ENCODE measurements around the gene PCDHGB3. TPM values are rescaled to one million over a fixed set of nuclear protein-coding genes. Genes with fewer than 3 reads are reported as not detected.
"Not testable (repeated sequence)": the region's sequence is repeated elsewhere in the genome, so short reads cannot be mapped to it uniquely, and the experiment has no call there.

PCDHGB3 gene
- polyA plus RNA-seq, 3 donors from 2014 or later = 0.06 to 0.15 TPM; not detected in 1

DNA sequence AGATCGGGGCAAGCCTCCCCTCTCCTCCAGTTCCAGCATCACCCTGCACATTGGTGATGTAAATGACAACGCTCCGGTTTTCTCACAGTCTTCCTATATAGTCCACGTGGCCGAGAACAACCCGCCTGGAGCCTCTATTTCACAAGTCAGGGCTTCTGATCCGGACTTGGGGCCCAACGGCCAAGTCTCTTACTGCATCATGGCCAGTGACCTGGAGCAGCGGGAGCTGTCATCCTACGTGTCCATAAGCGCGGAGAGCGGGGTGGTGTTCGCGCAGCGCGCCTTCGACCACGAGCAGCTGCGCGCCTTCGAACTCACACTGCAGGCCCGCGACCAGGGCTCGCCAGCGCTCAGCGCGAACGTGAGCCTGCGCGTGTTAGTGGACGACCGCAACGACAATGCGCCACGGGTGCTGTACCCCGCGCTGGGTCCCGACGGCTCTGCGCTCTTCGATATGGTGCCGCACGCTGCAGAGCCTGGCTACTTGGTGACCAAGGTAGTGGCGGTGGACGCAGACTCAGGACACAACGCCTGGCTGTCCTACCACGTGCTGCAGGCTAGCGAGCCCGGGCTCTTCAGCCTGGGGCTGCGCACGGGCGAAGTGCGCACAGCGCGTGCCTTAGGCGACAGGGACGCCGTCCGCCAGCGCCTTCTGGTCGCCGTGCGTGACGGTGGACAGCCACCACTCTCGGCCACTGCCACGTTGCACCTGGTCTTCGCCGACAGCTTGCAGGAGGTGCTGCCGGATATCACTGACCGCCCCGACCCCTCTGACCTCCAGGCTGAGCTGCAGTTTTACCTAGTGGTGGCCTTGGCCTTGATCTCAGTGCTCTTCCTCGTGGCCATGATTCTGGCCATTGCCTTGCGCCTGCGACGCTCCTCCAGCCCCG lies 19.4 kb downstream of the PCDHGB3 start:
- Mint-ChIP-seq H3K27ac (peak overlapping the region in 1 of 6 donors; percentile 76), H3K9me3 (peaks cover 15 to 61% (median 27%) of the 10 kb centered on the region in 6 donors), H3K4me1 (peaks cover 5% of the 10 kb centered on the region in 2 donors), H3K4me3 (no peak overlapping the region), H3K36me3 (peaks cover 8 to 12% (median 8%) of the 10 kb centered on the region in 3 donors), H3K27me3 (ENCODE audit: low read depth in 3 of 3) (peaks cover 25 to 48% (median 37%) of the 10 kb centered on the region in 3 donors)
- no peak for DNase-seq

DNA sequence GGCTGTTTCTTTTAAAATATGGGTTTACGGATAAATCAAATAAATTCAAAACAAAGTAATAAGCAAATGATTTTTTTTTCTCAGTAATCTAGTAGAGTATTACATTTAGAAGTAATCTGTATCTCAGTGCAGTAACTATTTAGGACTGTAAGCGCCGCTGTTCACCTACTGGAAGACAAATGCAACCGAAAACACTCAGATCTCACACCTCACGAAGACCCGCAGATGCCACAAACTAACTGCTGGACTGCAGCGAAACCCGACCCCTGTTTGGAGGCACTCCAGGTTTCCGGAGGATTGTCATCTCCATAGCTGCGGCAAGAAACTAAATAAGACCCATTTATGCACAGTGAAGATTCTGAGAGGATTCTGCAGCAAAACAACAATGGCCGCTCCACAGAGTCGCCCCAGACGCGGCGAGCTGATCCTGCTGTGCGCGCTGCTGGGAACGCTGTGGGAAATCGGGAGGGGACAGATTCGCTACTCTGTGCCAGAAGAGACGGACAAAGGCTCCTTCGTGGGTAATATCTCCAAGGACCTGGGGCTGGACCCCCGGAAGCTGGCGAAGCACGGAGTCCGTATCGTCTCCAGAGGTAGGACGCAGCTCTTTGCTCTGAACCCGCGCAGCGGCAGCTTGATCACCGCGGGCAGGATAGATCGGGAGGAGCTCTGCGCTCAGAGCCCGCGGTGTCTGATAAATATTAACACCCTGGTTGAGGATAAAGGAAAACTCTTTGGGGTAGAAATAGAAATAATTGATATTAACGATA lies 22.6 kb downstream of the PCDHGB3 start, which contains the start of gene PCDHGA8:
PCDHGA8 (plus strand) TSS at position 205 of the 770 bp plus-strand sequence; CDS start at position 386, 181 bp downstream.
- Mint-ChIP-seq H3K36me3 (peaks cover 8 to 11% (median 8%) of the 10 kb centered on the region in 3 donors), H3K27ac (peak within 1 kb of the TSS in 1 of 6 donors; percentile 37), H3K4me3 (peak within 1 kb of the TSS in 4 of 5 donors; percentile 29 to 79 (median 60)), H3K4me1 (peaks cover 5% of the 10 kb centered on the region in 2 donors), H3K27me3 (ENCODE audit: low read depth in 3 of 3) (peaks cover 26 to 61% (median 43%) of the 10 kb centered on the region in 3 donors), H3K9me3 (peaks cover 12 to 46% (median 22%) of the 10 kb centered on the region in 6 donors)
- peak in 2 of 3 donors; percentile 10 to 39 for DNase-seq

DNA sequence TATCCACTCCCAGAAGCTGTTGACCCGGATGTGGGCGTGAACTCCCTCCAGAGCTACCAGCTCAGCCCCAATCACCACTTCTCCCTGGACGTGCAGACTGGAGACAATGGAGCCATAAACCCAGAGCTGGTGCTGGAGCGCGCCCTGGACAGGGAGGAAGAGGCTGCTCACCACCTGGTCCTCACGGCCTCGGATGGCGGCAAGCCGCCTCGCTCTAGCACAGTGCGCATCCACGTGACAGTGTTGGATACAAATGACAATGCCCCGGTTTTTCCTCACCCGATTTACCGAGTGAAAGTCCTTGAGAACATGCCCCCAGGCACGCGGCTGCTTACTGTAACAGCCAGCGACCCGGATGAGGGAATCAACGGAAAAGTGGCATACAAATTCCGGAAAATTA lies 23.2 kb downstream of the PCDHGB3 start:
- H3K27ac Mint-ChIP-seq = no peak overlapping the region
- H3K36me3 Mint-ChIP-seq = peaks cover 7 to 11% (median 8%) of the 10 kb centered on the region in 3 donors
- H3K27me3 Mint-ChIP-seq (ENCODE audit: low read depth in 3 of 3) = peaks cover 26 to 60% (median 43%) of the 10 kb centered on the region in 3 donors
- no peak for DNase-seq
- H3K4me3 Mint-ChIP-seq = no peak overlapping the region
- H3K9me3 Mint-ChIP-seq = peaks cover 11 to 44% (median 21%) of the 10 kb centered on the region in 6 donors
- peaks cover 4 to 5% of the 10 kb centered on the region in 2 donors for H3K4me1 Mint-ChIP-seq

DNA sequence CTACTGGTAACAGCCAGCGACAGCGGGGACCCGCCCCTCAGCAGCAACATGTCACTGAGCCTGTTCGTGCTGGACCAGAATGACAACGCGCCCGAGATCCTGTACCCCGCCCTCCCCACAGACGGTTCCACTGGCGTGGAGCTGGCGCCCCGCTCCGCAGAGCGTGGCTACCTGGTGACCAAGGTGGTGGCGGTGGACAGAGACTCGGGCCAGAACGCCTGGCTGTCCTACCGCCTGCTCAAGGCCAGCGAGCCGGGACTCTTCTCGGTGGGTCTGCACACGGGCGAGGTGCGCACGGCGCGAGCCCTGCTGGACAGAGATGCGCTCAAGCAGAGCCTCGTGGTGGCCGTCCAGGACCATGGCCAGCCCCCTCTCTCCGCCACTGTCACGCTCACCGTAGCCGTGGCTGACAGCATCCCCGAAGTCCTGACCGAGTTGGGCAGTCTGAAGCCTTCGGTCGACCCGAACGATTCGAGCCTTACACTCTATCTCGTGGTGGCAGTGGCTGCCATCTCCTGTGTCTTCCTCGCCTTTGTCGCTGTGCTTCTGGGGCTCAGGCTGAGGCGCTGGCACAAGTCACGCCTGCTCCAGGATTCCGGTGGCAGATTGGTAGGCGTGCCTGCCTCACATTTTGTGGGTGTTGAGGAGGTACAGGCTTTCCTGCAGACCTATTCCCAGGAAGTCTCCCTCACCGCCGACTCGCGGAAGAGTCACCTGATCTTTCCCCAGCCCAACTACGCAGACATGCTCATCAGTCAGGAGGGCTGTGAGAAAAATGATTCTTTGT lies 24.6 kb downstream of the PCDHGB3 start:
- H3K36me3 Mint-ChIP-seq, H3K4me3 Mint-ChIP-seq, DNase-seq, H3K4me1 Mint-ChIP-seq, H3K27ac Mint-ChIP-seq: not testable (repeated sequence)
- Mint-ChIP-seq H3K27me3 (ENCODE audit: low read depth in 3 of 3) (peaks cover 33 to 61% (median 52%) of the 10 kb centered on the region in 3 donors), H3K9me3 (peaks cover 12 to 40% (median 18%) of the 10 kb centered on the region in 6 donors)

DNA sequence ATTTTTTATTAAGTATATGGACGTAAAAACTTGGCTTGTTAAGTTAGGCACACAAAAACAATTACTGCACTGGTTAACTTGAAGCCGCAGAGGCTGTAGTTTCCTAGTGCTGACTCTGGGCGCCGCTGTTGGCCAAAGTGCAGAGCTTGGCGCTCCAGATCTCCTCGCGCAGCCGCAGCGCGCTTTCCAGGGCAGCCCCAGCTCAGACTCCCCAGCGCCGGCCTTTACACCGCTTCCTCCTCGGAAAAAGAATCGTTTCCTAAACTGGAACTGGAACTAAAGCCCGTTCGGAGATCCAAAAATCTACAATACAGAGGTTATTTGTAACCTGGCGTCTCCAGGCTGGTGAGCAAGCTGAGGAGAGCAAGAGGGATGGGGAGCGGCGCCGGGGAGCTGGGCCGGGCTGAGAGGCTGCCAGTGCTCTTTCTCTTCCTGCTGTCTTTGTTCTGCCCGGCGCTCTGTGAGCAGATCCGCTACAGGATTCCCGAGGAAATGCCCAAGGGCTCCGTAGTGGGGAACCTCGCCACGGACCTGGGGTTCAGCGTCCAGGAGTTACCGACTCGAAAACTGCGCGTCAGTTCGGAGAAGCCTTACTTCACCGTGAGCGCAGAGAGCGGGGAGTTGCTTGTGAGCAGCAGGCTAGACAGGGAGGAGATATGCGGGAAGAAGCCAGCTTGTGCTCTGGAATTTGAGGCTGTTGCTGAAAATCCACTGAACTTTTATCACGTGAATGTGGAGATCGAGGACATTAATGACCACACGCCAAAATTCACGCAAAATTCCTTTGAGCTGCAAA lies 27.9 kb downstream of the PCDHGB3 start, which contains the start of gene PCDHGB5:
PCDHGB5 (plus strand) TSS at position 192 of the 796 bp plus-strand sequence; CDS start at position 373, 181 bp downstream.
- H3K27me3 Mint-ChIP-seq (ENCODE audit: low read depth in 3 of 3) = peaks cover 40 to 55% (median 48%) of the 10 kb centered on the region in 3 donors
- H3K4me1 Mint-ChIP-seq, H3K27ac Mint-ChIP-seq, H3K36me3 Mint-ChIP-seq: not testable (repeated sequence)
- DNase-seq = peak; percentile 23 to 56 (median 44)
- peak within 1 kb of the TSS; percentile 46 to 77 (median 72) for H3K4me3 Mint-ChIP-seq
- peaks cover 7 to 32% (median 17%) of the 10 kb centered on the region in 6 donors for H3K9me3 Mint-ChIP-seq

DNA sequence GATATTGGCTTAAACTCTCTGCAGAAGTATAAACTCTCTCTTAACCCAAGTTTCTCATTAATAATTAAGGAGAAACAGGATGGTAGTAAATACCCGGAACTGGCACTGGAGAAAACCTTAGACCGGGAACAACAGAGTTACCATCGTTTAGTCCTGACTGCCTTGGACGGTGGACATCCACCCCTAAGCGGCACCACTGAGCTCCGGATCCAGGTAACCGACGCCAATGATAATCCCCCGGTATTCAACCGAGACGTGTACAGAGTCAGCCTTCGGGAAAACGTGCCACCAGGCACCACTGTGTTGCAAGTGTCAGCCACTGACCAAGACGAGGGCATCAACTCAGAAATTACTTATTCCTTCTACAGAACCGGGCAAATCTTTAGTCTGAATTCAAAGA lies 28.6 kb downstream of the PCDHGB3 start:
- H3K4me3 Mint-ChIP-seq = peak overlapping the region in 2 of 5 donors; percentile 32 to 57
- no peak for DNase-seq
- peaks cover 38 to 54% (median 48%) of the 10 kb centered on the region in 3 donors for H3K27me3 Mint-ChIP-seq (ENCODE audit: low read depth in 3 of 3)
- no peak overlapping the region for H3K27ac Mint-ChIP-seq
- H3K4me1 Mint-ChIP-seq = peaks cover 3 to 7% of the 10 kb centered on the region in 2 donors
- H3K9me3 Mint-ChIP-seq = peaks cover 8 to 27% (median 16%) of the 10 kb centered on the region in 6 donors
- H3K36me3 Mint-ChIP-seq = peaks cover 6 to 8% (median 7%) of the 10 kb centered on the region in 3 donors

DNA sequence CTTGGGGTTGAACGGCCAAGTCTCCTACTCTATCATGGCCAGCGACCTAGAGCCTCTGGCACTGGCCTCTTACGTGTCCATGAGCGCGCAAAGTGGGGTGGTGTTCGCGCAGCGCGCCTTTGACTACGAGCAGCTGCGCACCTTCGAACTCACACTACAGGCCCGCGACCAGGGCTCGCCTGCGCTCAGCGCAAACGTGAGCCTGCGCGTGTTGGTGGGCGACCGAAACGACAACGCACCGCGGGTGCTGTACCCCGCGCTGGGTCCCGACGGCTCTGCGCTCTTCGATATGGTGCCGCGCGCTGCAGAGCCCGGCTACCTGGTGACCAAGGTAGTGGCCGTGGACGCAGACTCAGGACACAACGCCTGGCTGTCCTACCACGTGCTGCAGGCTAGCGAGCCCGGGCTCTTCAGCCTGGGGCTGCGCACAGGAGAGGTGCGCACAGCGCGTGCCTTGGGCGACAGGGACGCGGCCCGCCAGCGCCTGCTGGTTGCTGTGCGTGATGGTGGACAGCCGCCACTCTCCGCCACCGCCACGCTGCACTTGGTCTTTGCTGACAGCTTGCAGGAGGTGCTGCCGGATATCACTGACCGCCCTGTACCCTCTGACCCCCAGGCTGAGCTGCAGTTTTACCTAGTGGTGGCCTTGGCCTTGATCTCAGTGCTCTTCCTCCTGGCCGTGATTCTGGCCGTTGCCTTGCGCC lies 29.7 kb downstream of the PCDHGB3 start:
- Mint-ChIP-seq H3K4me3 (peak overlapping the region in 1 of 5 donors; percentile 57), H3K27ac (no peak overlapping the region), H3K9me3 (peaks cover 10 to 27% (median 13%) of the 10 kb centered on the region in 6 donors), H3K4me1 (peaks cover 3 to 7% of the 10 kb centered on the region in 2 donors), H3K27me3 (ENCODE audit: low read depth in 3 of 3) (peaks cover 39 to 56% (median 48%) of the 10 kb centered on the region in 3 donors), H3K36me3 (peaks cover 6 to 8% (median 7%) of the 10 kb centered on the region in 3 donors)
- DNase-seq = no peak

DNA sequence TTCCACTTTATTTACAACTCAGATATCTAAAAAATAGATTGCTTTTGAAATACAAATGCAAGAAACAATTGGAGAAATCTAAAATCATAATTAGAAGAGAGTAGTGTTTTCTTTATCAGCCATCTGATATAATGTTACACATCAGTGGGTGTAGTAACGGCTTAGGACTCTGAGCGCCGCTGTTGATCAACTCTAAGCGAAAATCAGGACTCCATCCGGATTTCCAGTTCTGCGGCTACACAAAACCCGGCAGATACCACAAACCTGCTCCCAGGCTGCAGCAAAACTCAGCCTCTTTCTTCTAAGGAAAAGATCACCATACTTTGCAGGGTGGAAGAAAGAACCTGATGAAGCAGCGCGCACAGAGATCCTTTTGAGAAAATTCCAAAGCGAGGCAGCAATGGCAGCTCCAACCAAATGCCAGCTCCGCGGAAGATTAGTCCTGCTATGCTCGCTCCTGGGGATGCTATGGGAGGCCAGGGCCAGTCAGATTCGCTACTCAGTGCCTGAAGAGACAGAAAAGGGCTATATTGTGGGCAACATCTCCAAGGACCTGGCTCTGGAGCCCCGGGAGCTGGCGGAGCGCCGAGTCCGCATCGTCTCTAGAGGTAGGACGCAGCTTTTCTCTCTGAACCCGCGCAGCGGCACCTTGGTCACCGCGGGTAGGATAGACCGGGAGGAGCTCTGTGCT lies 32.7 kb downstream of the PCDHGB3 start, which contains the start of gene PCDHGA9:
PCDHGA9 (plus strand) TSS at position 226 of the 691 bp plus-strand sequence; CDS start at position 401, 175 bp downstream.
- Mint-ChIP-seq H3K9me3 (peaks cover 9 to 26% (median 17%) of the 10 kb centered on the region in 6 donors), H3K27me3 (ENCODE audit: low read depth in 3 of 3) (peaks cover 40 to 44% (median 41%) of the 10 kb centered on the region in 3 donors), H3K27ac (no peak within 1 kb of the TSS), H3K4me3 (peak within 1 kb of the TSS; percentile 68 to 85 (median 72)), H3K36me3 (peaks cover 4 to 10% (median 7%) of the 10 kb centered on the region in 3 donors), H3K4me1 (peaks cover 7 to 13% of the 10 kb centered on the region in 2 donors)
- peak in 2 of 3 donors; percentile 18 to 30 for DNase-seq

DNA sequence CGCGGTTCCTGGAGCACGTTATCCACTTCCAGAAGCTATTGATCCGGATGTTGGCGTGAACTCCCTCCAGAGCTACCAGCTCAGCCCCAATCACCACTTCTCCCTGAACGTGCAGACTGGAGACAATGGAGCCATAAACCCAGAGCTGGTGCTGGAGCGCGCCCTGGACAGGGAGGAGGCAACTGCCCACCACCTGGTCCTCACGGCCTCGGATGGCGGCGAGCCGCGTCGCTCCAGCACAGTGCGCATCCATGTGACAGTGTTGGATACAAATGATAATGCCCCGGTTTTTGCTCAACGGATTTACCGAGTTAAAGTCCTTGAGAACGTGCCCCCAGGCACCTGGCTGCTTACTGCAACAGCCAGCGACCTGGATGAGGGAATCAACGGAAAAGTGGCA lies 33.3 kb downstream of the PCDHGB3 start:
- Mint-ChIP-seq H3K27me3 (ENCODE audit: low read depth in 3 of 3) (peaks cover 43 to 48% (median 45%) of the 10 kb centered on the region in 3 donors), H3K36me3 (peaks cover 4 to 10% (median 7%) of the 10 kb centered on the region in 3 donors), H3K4me3 (peak overlapping the region in 2 of 5 donors; percentile 41 to 85), H3K4me1 (peaks cover 12 to 19% of the 10 kb centered on the region in 2 donors), H3K9me3 (peaks cover 9 to 33% (median 21%) of the 10 kb centered on the region in 6 donors), H3K27ac (no peak overlapping the region)
- DNase-seq = no peak

DNA sequence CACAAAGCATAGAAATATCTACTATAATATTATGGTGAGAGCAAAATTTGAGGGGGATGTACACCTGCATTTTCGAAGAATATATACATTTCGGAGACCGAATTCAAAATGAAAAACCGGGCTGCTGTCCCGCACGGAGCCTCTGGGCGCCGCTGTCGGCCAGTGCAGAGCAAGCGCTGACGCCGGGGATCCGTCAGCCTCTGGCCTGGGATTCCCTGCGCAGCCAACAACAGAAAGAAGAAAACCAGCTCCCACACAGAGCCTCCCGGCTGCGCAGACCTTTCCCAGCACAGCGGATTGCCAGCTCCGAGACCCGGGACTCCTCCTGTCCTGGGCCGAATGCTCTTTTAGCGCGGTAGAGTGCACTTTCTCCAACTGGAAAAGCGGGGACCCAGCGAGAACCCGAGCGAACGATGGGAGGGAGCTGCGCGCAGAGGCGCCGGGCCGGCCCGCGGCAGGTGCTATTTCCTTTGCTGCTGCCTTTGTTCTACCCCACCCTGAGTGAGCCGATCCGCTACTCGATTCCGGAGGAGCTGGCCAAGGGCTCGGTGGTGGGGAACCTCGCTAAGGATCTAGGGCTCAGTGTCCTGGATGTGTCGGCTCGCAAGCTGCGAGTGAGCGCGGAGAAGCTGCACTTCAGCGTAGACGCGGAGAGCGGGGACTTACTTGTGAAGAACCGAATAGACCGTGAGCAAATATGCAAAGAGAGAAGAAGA lies 37.9 kb downstream of the PCDHGB3 start, which contains the start of gene PCDHGB6:
PCDHGB6 (plus strand) TSS at position 232 of the 716 bp plus-strand sequence; CDS start at position 414, 182 bp downstream.
- peak within 1 kb of the TSS; percentile 68 to 90 (median 81) for H3K4me3 Mint-ChIP-seq
- H3K27ac Mint-ChIP-seq = peak within 1 kb of the TSS in 4 of 6 donors; percentile 75 to 84 (median 78)
- H3K27me3 Mint-ChIP-seq (ENCODE audit: low read depth in 3 of 3) = peaks cover 37 to 49% (median 40%) of the 10 kb centered on the region in 3 donors

More for the DNA sequence above, 37.9 kb downstream of the PCDHGB3 start, which contains the start of gene PCDHGB6:
- peaks cover 4 to 39% (median 26%) of the 10 kb centered on the region in 6 donors for H3K9me3 Mint-ChIP-seq
- peaks cover 28 to 41% of the 10 kb centered on the region in 2 donors for H3K4me1 Mint-ChIP-seq
- peak; percentile 27 to 59 (median 55) for DNase-seq
- peaks cover 4 to 13% (median 8%) of the 10 kb centered on the region in 3 donors for H3K36me3 Mint-ChIP-seq

Measured in immature natural killer cell (primary cell).